Measurements from ENCODE around the gene HBP1. TPM values are rescaled to one million over a fixed set of nuclear protein-coding genes. Genes with fewer than 3 reads are reported as not detected.

The HBP1 gene
- polyA plus RNA-seq, 3 donors, result 41.2 to 52.9 (median 44.7) TPM

GRCh38 chr7:107160389-107160788 is 8.4 kb upstream of the HBP1 start:
- no peak overlapping the region for H3K9ac ChIP-seq (ENCODE audit: insufficient read depth, low read length, poor library complexity, severe bottlenecking)
- no peak overlapping the region for H3K4me3 Mint-ChIP-seq
- H3K36me3 ChIP-seq (replicated peaks in 1 of 2; ENCODE audit: control insufficient read depth in 1 of 2, insufficient read depth in 2 of 2, low read length in 2 of 2), result peaks cover 0 to 25% of the 10 kb centered on the region in 2 donors
- no peak overlapping the region for H3K27ac Mint-ChIP-seq
- no peaks in the 10 kb centered on the region for H3K9me3 Mint-ChIP-seq
- H3K4me1 Mint-ChIP-seq, result no peaks in the 10 kb centered on the region
- H3K9me3 ChIP-seq (replicated peaks in 1 of 2; ENCODE audit: control insufficient read depth in 1 of 2, insufficient read depth in 1 of 2, low read length in 2 of 2), result no peaks in the 10 kb centered on the region
- H3K27me3 Mint-ChIP-seq (ENCODE audit: low read depth in 3 of 3), result peaks cover 0 to 1% (median 0%) of the 10 kb centered on the region in 3 donors
- no peak overlapping the region for H2AFZ ChIP-seq (ENCODE audit: insufficient read depth, low read depth, low read length, poor library complexity, severe bottlenecking)
- H3K4me3 ChIP-seq (replicated peaks in 1 of 3; ENCODE audit: low read depth in 2 of 3, low read length in 3 of 3), result no peak overlapping the region
- H4K20me1 ChIP-seq (ENCODE audit: insufficient read depth, low read length), result no peaks in the 10 kb centered on the region
- H3K79me2 ChIP-seq (ENCODE audit: insufficient read depth, low read length), result no peaks in the 10 kb centered on the region
- no peak for TF ChIP-seq CTCF (IDR thresholded peaks at IDR 0.05)
- no peaks in the 10 kb centered on the region for H3K27me3 ChIP-seq (ENCODE audit: control insufficient read depth in 2 of 2, insufficient read depth in 2 of 2, low read length in 2 of 2)
- H3K4me2 ChIP-seq (replicated peaks; ENCODE audit: extremely low read depth, low read length, poor library complexity, severe bottlenecking), result no peak overlapping the region
- no peak for DNase-seq
- intact Hi-C loops (cut with micrococcal nuclease), result loop anchor here (10.0 kb wide), 2 partner anchors 296 to 734 kb away; partner anchors contain the start of genes DLD (in 1 of the 2) and PIK3CG (in 1 of the 2)
- no CpG with 5 or more reads among the region's 2 CpGs for WGBS (ENCODE audit: insufficient coverage)
- peaks cover 20 to 29% of the 10 kb centered on the region in 2 donors for H3K36me3 Mint-ChIP-seq
- no peak overlapping the region for H3K27ac ChIP-seq (ENCODE audit: low read depth in 1 of 2, low read length in 2 of 2)
- H3K4me1 ChIP-seq (ENCODE audit: control insufficient read depth in 1 of 2, insufficient read depth in 2 of 2, low read length in 2 of 2), result no peaks in the 10 kb centered on the region

GRCh38 chr7:107161415-107161814 is 7.4 kb upstream of the HBP1 start:
- Mint-ChIP-seq H3K36me3 (peaks cover 14 to 24% of the 10 kb centered on the region in 2 donors), H3K4me3 (no peak overlapping the region), H3K27me3 (ENCODE audit: low read depth in 3 of 3) (peaks cover 0 to 1% (median 0%) of the 10 kb centered on the region in 3 donors), H3K4me1 (no peaks in the 10 kb centered on the region), H3K9me3 (no peaks in the 10 kb centered on the region), H3K27ac (no peak overlapping the region)
- Histone ChIP-seq H3K4me1 (ENCODE audit: control insufficient read depth in 1 of 2, insufficient read depth in 2 of 2, low read length in 2 of 2) (no peaks in the 10 kb centered on the region), H3K27me3 (ENCODE audit: control insufficient read depth in 2 of 2, insufficient read depth in 2 of 2, low read length in 2 of 2) (no peaks in the 10 kb centered on the region), H4K20me1 (ENCODE audit: insufficient read depth, low read length) (no peaks in the 10 kb centered on the region), H3K79me2 (ENCODE audit: insufficient read depth, low read length) (no peaks in the 10 kb centered on the region), H3K36me3 (replicated peaks in 1 of 2; ENCODE audit: control insufficient read depth in 1 of 2, insufficient read depth in 2 of 2, low read length in 2 of 2) (peaks cover 0 to 25% of the 10 kb centered on the region in 2 donors), H3K9me3 (replicated peaks in 1 of 2; ENCODE audit: control insufficient read depth in 1 of 2, insufficient read depth in 1 of 2, low read length in 2 of 2) (no peaks in the 10 kb centered on the region), H3K27ac (ENCODE audit: low read depth in 1 of 2, low read length in 2 of 2) (no peak overlapping the region), H3K4me2 (replicated peaks; ENCODE audit: extremely low read depth, low read length, poor library complexity, severe bottlenecking) (no peak overlapping the region), H3K4me3 (replicated peaks in 1 of 3; ENCODE audit: low read depth in 2 of 3, low read length in 3 of 3) (no peak overlapping the region), H2AFZ (ENCODE audit: insufficient read depth, low read depth, low read length, poor library complexity, severe bottlenecking) (no peak overlapping the region), H3K9ac (ENCODE audit: insufficient read depth, low read length, poor library complexity, severe bottlenecking) (no peak overlapping the region)
- no CpG with 5 or more reads among the region's 3 CpGs for WGBS (ENCODE audit: insufficient coverage)
- no peak for TF ChIP-seq CTCF (IDR thresholded peaks at IDR 0.05)
- no peak for DNase-seq
- intact Hi-C loops (cut with micrococcal nuclease), result loop anchor here (10.0 kb wide), 2 partner anchors 297 to 733 kb away; partner anchors contain the start of genes DLD (in 1 of the 2) and PIK3CG (in 1 of the 2)
